GM12875 (cell line): ENCODE data around the gene CCDC27.

Experiments
- H3K4me3 ChIP-seq: one replicate; pipeline ENCODE4 v1.5.1; 2011; ENCODE audit warnings: low read depth, low read length, control low read depth
- CTCF ChIP-seq: IDR thresholded peaks from 2 replicates; pipeline ENCODE4 v1.5.1; 2011; ENCODE audit warnings: low read depth, mild to moderate bottlenecking, control low read depth, inconsistent platforms, low read length, moderate library complexity, borderline replicate concordance; ENCODE audit not compliant: insufficient read depth

CCDC27 gene

DNA sequence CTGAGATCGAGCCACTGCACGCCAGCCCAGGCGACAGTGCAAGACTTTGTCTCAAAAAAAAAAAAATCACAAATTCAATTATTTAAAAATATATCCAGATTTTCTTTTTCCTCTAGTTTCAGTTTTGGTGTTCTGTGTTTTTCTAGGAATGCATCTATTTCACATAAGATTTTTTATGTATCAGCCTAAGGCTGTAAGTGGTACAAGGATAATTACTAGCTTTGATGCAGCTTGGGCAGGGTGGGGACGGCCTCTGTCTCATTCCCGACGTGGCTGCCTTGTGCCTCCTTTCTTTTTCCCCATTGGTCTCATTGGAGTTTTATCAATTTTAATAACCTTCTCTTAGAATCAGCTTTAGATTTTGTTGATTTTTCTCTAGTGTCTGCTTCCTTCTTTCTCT is 6.9 kb downstream of the CCDC27 start:
- TF ChIP-seq CTCF = no peak
- no peak overlapping the region for H3K4me3 ChIP-seq

DNA sequence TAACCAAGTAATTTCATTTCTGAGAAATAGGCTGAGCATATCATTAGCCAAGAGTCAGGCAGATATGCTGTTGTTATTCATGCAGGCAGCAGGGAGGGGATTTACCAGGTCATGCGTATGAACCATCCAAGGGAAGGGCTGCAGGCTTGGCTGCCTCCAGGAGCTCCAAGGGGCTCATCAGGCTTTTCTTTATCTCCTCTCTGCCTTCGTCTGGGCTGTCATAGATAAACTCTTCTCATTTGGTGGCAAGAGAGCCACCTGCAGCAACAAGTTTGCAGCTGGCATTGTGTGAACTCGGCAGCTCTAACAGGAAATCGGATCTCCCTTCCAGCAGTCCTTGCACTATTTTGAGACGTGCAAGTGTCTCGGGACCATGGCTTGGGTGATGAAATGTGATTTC is 7.5 kb downstream of the CCDC27 start:
- TF ChIP-seq CTCF = no peak
- H3K4me3 ChIP-seq = no peak overlapping the region

DNA sequence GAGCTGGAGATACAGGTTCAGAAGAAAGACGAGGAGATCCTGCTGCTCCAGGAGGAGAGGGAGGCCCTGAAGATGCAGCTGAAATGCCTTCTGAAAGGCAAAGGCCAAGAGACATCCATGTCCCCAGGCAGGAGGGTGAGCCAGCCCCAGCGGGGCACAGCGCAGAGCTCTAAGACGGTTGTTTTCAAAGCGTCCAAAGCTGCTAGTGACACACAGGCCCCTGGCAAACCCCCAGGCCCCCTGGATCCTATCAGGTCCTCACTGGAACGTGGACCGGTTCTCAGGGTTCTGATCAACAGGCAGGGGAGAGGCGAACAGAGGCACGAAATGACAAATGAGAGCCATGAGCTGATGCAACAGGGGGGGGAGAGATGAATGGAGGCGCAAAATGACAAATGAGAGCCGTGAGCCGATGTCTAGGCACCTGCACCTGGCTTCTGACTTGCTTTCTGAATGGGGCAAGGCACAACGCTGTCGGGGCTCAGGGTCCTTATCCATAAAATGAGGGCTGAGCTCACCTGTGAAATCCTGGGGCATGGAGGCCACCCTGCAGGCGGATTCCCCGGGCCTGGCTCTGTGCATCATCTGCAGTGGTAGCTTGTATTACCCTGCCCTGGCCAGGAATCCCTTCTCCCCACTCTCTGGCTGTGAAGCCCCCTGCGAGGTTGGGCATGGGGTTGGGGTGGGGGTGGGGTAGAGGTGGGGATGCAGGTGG is 9.2 kb downstream of the CCDC27 start:
- TF ChIP-seq CTCF = no peak
- no peak overlapping the region for H3K4me3 ChIP-seq

- no peak overlapping the region for H3K4me3 ChIP-seq
- TF ChIP-seq CTCF = no peak
Measured at GRCh38 chr1:3762151-3762872, 10.1 kb downstream of the CCDC27 start.

GRCh38 chr1:3762873-3763228 is 10.6 kb downstream of the CCDC27 start:
- no peak for TF ChIP-seq CTCF
- H3K4me3 ChIP-seq = no peak overlapping the region

GRCh38 chr1:3763351-3764125 is 11.3 kb downstream of the CCDC27 start:
- no peak overlapping the region for H3K4me3 ChIP-seq
- TF ChIP-seq CTCF = no peak
